ENCODE data around the gene SMYD5.

DNA sequence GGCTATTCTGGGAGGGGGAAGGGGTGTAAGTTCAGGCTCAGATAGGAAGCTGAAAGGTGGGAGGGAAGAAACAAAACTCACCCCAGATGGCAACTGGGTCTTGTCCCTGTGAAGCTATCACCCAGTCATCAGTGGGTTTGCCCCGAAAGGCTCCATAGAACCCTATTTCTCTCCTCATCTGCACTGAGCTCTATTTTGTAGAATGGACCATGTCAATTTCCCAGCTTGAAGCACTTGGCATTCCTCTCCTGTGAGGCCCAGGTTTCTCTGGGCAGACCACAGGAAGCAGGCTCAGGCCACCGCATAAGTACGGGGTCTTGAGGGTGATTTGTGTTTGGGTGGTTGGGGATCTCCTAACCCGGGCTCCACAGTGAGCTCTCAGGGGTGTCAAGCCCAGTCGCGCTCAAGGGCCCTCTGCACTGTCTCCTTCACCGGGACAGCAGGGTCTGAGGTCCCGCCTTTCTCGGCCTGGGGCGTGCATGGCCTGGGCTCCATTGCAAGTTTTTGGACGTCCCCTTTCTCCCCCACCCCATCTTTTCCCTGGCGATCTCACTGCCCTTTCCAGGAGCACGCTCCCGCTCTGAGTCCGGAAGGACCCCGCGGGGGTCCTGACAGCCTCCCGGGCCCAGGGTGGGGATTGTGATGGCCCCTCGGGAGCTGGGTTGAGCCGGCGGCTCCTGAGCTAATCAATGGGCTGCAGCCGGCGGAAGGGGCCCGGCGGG lies 38.9 kb upstream of the SMYD5 start:
- TF ChIP-seq, protein P1, sequence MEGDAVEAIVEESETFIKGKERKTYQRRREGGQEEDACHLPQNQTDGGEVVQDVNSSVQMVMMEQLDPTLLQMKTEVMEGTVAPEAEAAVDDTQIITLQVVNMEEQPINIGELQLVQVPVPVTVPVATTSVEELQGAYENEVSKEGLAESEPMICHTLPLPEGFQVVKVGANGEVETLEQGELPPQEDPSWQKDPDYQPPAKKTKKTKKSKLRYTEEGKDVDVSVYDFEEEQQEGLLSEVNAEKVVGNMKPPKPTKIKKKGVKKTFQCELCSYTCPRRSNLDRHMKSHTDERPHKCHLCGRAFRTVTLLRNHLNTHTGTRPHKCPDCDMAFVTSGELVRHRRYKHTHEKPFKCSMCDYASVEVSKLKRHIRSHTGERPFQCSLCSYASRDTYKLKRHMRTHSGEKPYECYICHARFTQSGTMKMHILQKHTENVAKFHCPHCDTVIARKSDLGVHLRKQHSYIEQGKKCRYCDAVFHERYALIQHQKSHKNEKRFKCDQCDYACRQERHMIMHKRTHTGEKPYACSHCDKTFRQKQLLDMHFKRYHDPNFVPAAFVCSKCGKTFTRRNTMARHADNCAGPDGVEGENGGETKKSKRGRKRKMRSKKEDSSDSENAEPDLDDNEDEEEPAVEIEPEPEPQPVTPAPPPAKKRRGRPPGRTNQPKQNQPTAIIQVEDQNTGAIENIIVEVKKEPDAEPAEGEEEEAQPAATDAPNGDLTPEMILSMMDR (IDR thresholded peaks at IDR 0.05) = no peak
- no peak for TF ChIP-seq POLR2A (IDR thresholded peaks at IDR 0.05)
